HCT116 (cell line): ENCODE data around the gene RAB3C.

Experiments used
- CEBPB ChIP-seq: IDR thresholded peaks from 2 replicates; pipeline ENCODE4 v1.6.1; 2012; ENCODE audit warnings: low read depth
- POLR2AphosphoS5 ChIP-seq: IDR thresholded peaks from 2 replicates; pipeline ENCODE4 v1.6.1; 2011; ENCODE audit warnings: mild to moderate bottlenecking, low read depth, low read length, moderate library complexity
- SIN3A ChIP-seq: IDR thresholded peaks from 2 replicates; pipeline ENCODE4 v1.6.1; 2012; ENCODE audit warnings: low read depth
- YY1 ChIP-seq: IDR thresholded peaks from 2 replicates; pipeline ENCODE4 v1.6.1; 2011; ENCODE audit warnings: low read length, low read depth, moderate library complexity, mild to moderate bottlenecking; ENCODE audit not compliant: insufficient replicate concordance; ENCODE audit errors: extremely low read depth
- TF ChIP-seq, protein P1 (sequence below), 3 experiments: fragments of 200-600 bp in 1 of 3; sonication (generic) in 1 of 3; IDR thresholded peaks in 2 of 3; conservative IDR thresholded peaks in 1 of 3; 2 replicates each; pipeline ENCODE4 v1.5.1; 2012 to 2017; ENCODE audit warnings: low read depth in 2 of 3, low read length in 2 of 3, antibody characterized with exemption in 1 of 3, borderline replicate concordance in 1 of 3, control low read depth in 1 of 3, mild to moderate bottlenecking in 1 of 3, mixed read lengths in 1 of 3, mixed run types in 1 of 3, moderate library complexity in 1 of 3; ENCODE audit not compliant: insufficient read depth in 1 of 3

DNA sequence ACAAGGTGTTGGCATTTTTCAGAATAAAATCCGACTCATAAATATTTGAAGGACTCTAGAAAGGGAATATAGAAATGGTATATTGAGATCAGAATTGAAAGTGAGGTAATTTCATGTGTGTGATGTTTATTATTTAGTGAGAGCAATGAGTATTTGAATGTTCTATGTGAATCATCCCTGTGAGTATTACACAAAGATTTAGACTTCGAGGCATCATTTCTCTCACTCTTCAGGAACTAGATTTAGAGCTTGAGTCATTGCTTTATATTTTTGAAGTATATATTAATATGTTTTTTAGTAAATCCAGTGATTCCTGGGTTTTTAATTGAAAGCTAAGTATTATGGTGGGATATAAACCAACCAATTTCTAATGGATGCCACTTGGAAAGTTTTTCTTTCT, 91.2 kb downstream of the RAB3C start:
- TF ChIP-seq YY1 (no peak), POLR2AphosphoS5 (no peak), CEBPB (no peak), SIN3A (no peak)
- TF ChIP-seq, protein P1, sequence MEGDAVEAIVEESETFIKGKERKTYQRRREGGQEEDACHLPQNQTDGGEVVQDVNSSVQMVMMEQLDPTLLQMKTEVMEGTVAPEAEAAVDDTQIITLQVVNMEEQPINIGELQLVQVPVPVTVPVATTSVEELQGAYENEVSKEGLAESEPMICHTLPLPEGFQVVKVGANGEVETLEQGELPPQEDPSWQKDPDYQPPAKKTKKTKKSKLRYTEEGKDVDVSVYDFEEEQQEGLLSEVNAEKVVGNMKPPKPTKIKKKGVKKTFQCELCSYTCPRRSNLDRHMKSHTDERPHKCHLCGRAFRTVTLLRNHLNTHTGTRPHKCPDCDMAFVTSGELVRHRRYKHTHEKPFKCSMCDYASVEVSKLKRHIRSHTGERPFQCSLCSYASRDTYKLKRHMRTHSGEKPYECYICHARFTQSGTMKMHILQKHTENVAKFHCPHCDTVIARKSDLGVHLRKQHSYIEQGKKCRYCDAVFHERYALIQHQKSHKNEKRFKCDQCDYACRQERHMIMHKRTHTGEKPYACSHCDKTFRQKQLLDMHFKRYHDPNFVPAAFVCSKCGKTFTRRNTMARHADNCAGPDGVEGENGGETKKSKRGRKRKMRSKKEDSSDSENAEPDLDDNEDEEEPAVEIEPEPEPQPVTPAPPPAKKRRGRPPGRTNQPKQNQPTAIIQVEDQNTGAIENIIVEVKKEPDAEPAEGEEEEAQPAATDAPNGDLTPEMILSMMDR (IDR thresholded peaks at IDR 0.05 in 2 of 3, conservative IDR thresholded peaks at IDR 0.05 in 1 of 3; ENCODE audit: borderline replicate concordance in 1 of 3, insufficient read depth in 1 of 3, low read depth in 2 of 3, low read length in 2 of 3), result no peak
